IPS DF 6.9 (cell line): ENCODE measurements around the gene IRAK4.
A peak's percentile ranks its signal among the peaks of the same experiment; 100 is the strongest.

Source experiments
- DNase-seq: peaks from one replicate; pipeline ENCODE4 v3.0.0-alpha.2; 2013; ENCODE audit warnings: low read depth, low spot score
- H3K27ac ChIP-seq: one replicate; pipeline ENCODE4 v1.5.1; 2013; ENCODE audit warnings: low read length, control low read depth
- H3K27me3 ChIP-seq: 2 replicates; pipeline ENCODE4 v1.6.1; 2013; ENCODE audit warnings: mild to moderate bottlenecking, low read length; ENCODE audit not compliant: control insufficient read depth, insufficient read depth
- H3K36me3 ChIP-seq: 2 replicates; pipeline ENCODE4 v1.6.1; 2013; ENCODE audit warnings: low read length; ENCODE audit not compliant: control insufficient read depth, insufficient read depth
- H3K4me1 ChIP-seq: 2 replicates; pipeline ENCODE4 v1.6.1; 2013; ENCODE audit warnings: low read length; ENCODE audit not compliant: control insufficient read depth, insufficient read depth
- H3K4me3 ChIP-seq: 2 replicates; pipeline ENCODE4 v1.5.1; 2013; ENCODE audit warnings: mild to moderate bottlenecking, low read length
- H3K9me3 ChIP-seq: 2 replicates; pipeline ENCODE4 v1.6.1; 2013; ENCODE audit warnings: low read length, inconsistent platforms; ENCODE audit not compliant: control insufficient read depth, insufficient read depth
- WGBS: extraction: QIAGEN DNeasy Blood & Tissue Kit; methylation state at CpG from one replicate; pipeline ENCODE4 v1.1.7; 2013; ENCODE audit warnings: mixed read lengths, missing lambda C conversion rate; ENCODE audit not compliant: insufficient read length, insufficient coverage; 5-methylcytosine and 5-hydroxymethylcytosine counted together

Gene IRAK4

GRCh38 chr12:43758728-43759563 lies at the start of gene IRAK4, which contains the start of gene PUS7L:
IRAK4 (plus strand) TSS chr12:43758951; CDS start chr12:43768112, 9,161 bp downstream.
PUS7L (minus strand) TSS chr12:43758790; CDS start chr12:43755245, 3,545 bp downstream.
- Histone ChIP-seq H3K27ac (no peak within 1 kb of the TSS), H3K9me3 (no peaks in the 10 kb centered on the region), H3K4me1 (peaks cover 5% of the 10 kb centered on the region; the same call in 1 of the 2 replicates), H3K27me3 (no peaks in the 10 kb centered on the region), H3K36me3 (no peaks in the 10 kb centered on the region), H3K4me3 (peak within 1 kb of the TSS; percentile 62; the same call in 1 of the 2 replicates)
- WGBS = no CpG with 5 or more reads among the region's 54 CpGs
- peak; percentile 79 for DNase-seq

- no peak overlapping the region for H3K27ac ChIP-seq
- DNase-seq = no peak
- no peaks in the 10 kb centered on the region for H3K36me3 ChIP-seq
- WGBS = no CpG with 5 or more reads among the region's 2 CpGs
- no peaks in the 10 kb centered on the region for H3K9me3 ChIP-seq
- no peak overlapping the region for H3K4me3 ChIP-seq
- H3K4me1 ChIP-seq = no peaks in the 10 kb centered on the region
- no peaks in the 10 kb centered on the region for H3K27me3 ChIP-seq
Observed at GRCh38 chr12:43711348-43711747, 47.4 kb upstream of the IRAK4 start.

- no peak for DNase-seq
- H3K9me3 ChIP-seq = no peaks in the 10 kb centered on the region
- no peak overlapping the region for H3K4me3 ChIP-seq
- no peaks in the 10 kb centered on the region for H3K27me3 ChIP-seq
- no peaks in the 10 kb centered on the region for H3K4me1 ChIP-seq
- H3K27ac ChIP-seq = no peak overlapping the region
- no peaks in the 10 kb centered on the region for H3K36me3 ChIP-seq
Observed at GRCh38 chr12:43722621-43723020, 36.1 kb upstream of the IRAK4 start.

- no peak for DNase-seq
- H3K36me3 ChIP-seq = no peaks in the 10 kb centered on the region
- no peaks in the 10 kb centered on the region for H3K9me3 ChIP-seq
- H3K27ac ChIP-seq = no peak overlapping the region
- no peaks in the 10 kb centered on the region for H3K4me1 ChIP-seq
- H3K27me3 ChIP-seq = no peaks in the 10 kb centered on the region
- no peak overlapping the region for H3K4me3 ChIP-seq
Observed at GRCh38 chr12:43723134-43723533, 35.6 kb upstream of the IRAK4 start.

GRCh38 chr12:43728117-43728516 lies 30.6 kb upstream of the IRAK4 start:
- Histone ChIP-seq H3K4me3 (no peak overlapping the region), H3K27ac (no peak overlapping the region), H3K9me3 (no peaks in the 10 kb centered on the region), H3K27me3 (no peaks in the 10 kb centered on the region), H3K36me3 (no peaks in the 10 kb centered on the region), H3K4me1 (no peaks in the 10 kb centered on the region)
- no CpG with 5 or more reads among the region's 2 CpGs for WGBS
- no peak for DNase-seq

GRCh38 chr12:43728698-43729097 lies 30.1 kb upstream of the IRAK4 start:
- Histone ChIP-seq H3K27me3 (no peaks in the 10 kb centered on the region), H3K9me3 (no peaks in the 10 kb centered on the region), H3K4me3 (no peak overlapping the region), H3K27ac (no peak overlapping the region), H3K36me3 (no peaks in the 10 kb centered on the region), H3K4me1 (no peaks in the 10 kb centered on the region)
- WGBS = no CpG with 5 or more reads among the region's 1 CpG
- DNase-seq = no peak

- Histone ChIP-seq H3K4me1 (no peaks in the 10 kb centered on the region), H3K9me3 (no peaks in the 10 kb centered on the region), H3K27ac (no peak overlapping the region), H3K36me3 (no peaks in the 10 kb centered on the region), H3K4me3 (no peak overlapping the region), H3K27me3 (no peaks in the 10 kb centered on the region)
- no peak for DNase-seq
- no CpG with 5 or more reads among the region's 4 CpGs for WGBS
Observed at GRCh38 chr12:43730283-43730682, 28.5 kb upstream of the IRAK4 start.

- Histone ChIP-seq H3K4me1 (no peaks in the 10 kb centered on the region), H3K9me3 (no peaks in the 10 kb centered on the region), H3K27ac (no peak overlapping the region), H3K4me3 (no peak overlapping the region), H3K36me3 (no peaks in the 10 kb centered on the region; the same call in 1 of the 2 replicates), H3K27me3 (no peaks in the 10 kb centered on the region)
- WGBS = no CpG with 5 or more reads among the region's 3 CpGs
- DNase-seq = no peak
Observed at GRCh38 chr12:43733687-43734086, 25.1 kb upstream of the IRAK4 start.

- no peaks in the 10 kb centered on the region; the same call in 1 of the 2 replicates for H3K36me3 ChIP-seq
- no peak for DNase-seq
- no peak overlapping the region for H3K27ac ChIP-seq
- WGBS = no CpG with 5 or more reads among the region's 3 CpGs
- H3K27me3 ChIP-seq = no peaks in the 10 kb centered on the region
- no peaks in the 10 kb centered on the region for H3K9me3 ChIP-seq
- no peak overlapping the region for H3K4me3 ChIP-seq
- no peaks in the 10 kb centered on the region for H3K4me1 ChIP-seq
Observed at GRCh38 chr12:43736927-43737440, 21.8 kb upstream of the IRAK4 start.

- no CpG with 5 or more reads among the region's 2 CpGs for WGBS
- H3K36me3 ChIP-seq = no peaks in the 10 kb centered on the region; the same call in 1 of the 2 replicates
Observed at GRCh38 chr12:43737646-43738045, 21.1 kb upstream of the IRAK4 start.

More at GRCh38 chr12:43737646-43738045, 21.1 kb upstream of the IRAK4 start:
- DNase-seq = no peak
- no peak overlapping the region for H3K27ac ChIP-seq
- no peaks in the 10 kb centered on the region for H3K4me1 ChIP-seq
- no peaks in the 10 kb centered on the region for H3K27me3 ChIP-seq
- H3K4me3 ChIP-seq = no peak overlapping the region
- H3K9me3 ChIP-seq = no peaks in the 10 kb centered on the region
